Activated T-cell treated with anti-CD3 and anti-CD28 coated beads, Interleukin-2, amount 50 U/mL, for 4 hours (primary cell): ENCODE data around the gene RFX6. TPM values are rescaled to one million over a fixed set of nuclear protein-coding genes. Genes with fewer than 3 reads are reported as not detected.

Experiments
- ATAC-seq, 2 donors: fragments of 200-7000 bp; cut with Tn5 transposase; one replicate each; pipeline ENCODE4 v1.10.0; 2021
- DNase-seq: peaks from one replicate; pipeline ENCODE4 v3.0.0-alpha.2; 2020
- H3K27me3 Mint-ChIP-seq: one replicate; pipeline ENCODE4 v1.8.0; 2021; ENCODE audit warnings: low read depth, mixed read lengths
- H3K36me3 Mint-ChIP-seq: one replicate; pipeline ENCODE4 v1.8.0; 2022; ENCODE audit warnings: mixed read lengths; ENCODE audit not compliant: insufficient read depth
- H3K4me1 Mint-ChIP-seq: one replicate; pipeline ENCODE4 v1.8.0; 2021; ENCODE audit warnings: low read depth, mixed read lengths
- H3K4me3 Mint-ChIP-seq: one replicate; pipeline ENCODE4 v1.8.0; 2021; ENCODE audit warnings: mild to moderate bottlenecking, moderate library complexity, mixed read lengths
- H3K9me3 Mint-ChIP-seq: one replicate; pipeline ENCODE4 v1.8.0; 2021; ENCODE audit warnings: mixed read lengths
- total RNA-seq, 3 donors: library from RNA; stranded (reverse); gene quantifications; one replicate each; pipeline ENCODE4 v1.2.1, GENCODE V29; 2021

Gene RFX6
- total RNA-seq, 3 donors from 2014 or later, result not detected

DNA sequence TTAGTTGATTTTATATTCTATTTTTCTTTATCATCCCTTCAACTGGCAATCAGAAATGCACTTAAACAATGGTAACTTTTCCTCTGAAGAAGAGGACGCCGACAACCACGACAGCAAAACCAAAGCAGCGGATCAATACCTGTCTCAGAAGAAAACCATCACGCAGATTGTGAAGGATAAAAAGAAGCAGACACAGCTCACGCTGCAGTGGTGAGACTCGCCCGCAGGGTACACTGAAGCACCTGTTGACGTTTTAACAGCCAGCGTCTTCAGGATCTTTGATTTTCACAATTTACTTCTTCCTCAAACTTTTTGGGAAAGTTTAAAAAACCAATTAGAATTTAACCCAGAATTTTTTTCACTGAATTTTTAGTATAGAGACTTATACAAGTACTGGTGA, 701 bp downstream of the RFX6 start:
- Mint-ChIP-seq H3K4me3 (no peak overlapping the region), H3K4me1 (peaks cover 11% of the 10 kb centered on the region), H3K36me3 (no peaks in the 10 kb centered on the region), H3K9me3 (no peaks in the 10 kb centered on the region), H3K27me3 (peaks cover 29% of the 10 kb centered on the region)
- DNase-seq (no peak), ATAC-seq (no peak)

DNA sequence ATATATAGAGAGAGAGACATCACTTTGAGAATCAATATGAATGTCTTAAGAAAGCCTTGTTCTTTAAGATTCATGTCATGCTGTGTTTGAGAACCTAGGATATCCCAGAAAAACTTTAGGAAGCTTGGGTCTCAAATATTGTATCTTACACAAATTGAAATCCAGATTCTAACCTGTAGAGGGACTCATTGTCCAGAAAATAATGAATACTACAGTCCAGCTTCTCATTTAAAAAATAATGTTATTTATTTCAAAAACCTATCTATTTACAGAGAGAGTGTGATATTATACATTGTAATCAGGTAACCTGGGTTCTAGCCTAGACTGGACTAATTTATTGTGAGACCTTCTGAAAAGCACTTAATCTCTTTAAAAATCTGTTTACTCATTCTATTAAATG, 4.2 kb downstream of the RFX6 start:
- Mint-ChIP-seq H3K36me3 (no peaks in the 10 kb centered on the region), H3K4me3 (no peak overlapping the region), H3K9me3 (no peaks in the 10 kb centered on the region), H3K4me1 (peaks cover 8% of the 10 kb centered on the region), H3K27me3 (peaks cover 16% of the 10 kb centered on the region)
- DNase-seq (no peak), ATAC-seq (no peak)

DNA sequence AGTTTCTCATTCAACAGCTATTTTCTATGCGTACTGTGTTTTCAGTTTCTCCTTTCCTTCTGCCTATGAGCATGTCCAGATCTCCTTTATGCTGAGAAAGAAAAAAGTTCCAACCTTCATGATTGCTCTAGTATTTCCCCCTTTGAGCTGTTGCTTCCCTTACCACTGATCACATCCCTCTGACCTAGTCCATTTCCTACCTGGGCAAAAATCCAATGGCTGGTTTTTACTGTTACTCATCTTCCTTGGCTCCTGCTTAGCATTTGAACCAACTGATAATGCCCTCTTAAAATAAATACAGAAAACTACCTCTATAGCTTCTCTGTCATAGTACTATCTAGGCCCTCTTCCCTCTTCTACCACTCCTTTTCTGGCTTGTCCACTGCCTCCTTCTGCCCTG, 6.0 kb downstream of the RFX6 start:
- no peak overlapping the region for H3K4me3 Mint-ChIP-seq
- no peak for DNase-seq
- H3K4me1 Mint-ChIP-seq, result no peaks in the 10 kb centered on the region
- H3K36me3 Mint-ChIP-seq, result no peaks in the 10 kb centered on the region
- no peaks in the 10 kb centered on the region for H3K9me3 Mint-ChIP-seq
- H3K27me3 Mint-ChIP-seq, result peaks cover 2% of the 10 kb centered on the region
- ATAC-seq, result no peak

DNA sequence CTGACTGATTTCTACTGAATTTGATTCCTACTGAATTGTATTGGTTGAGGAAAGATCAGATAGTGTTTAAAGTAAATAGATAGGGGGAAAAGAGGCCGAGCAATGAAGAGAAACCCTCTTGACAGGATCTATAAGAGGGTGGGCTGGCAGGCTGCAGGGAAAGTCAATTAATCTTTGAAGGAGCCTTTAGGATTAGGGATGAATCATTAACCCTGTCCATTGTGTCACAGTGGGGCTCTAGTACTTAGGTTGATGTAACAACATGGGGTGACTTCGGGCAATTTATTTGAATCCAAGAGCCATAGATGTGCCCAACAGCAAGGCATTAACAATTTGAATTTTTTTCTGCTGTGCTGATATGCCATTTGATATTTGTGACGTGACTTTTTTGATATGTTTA, 7.5 kb downstream of the RFX6 start:
- no peaks in the 10 kb centered on the region for H3K36me3 Mint-ChIP-seq
- H3K4me1 Mint-ChIP-seq, result no peaks in the 10 kb centered on the region
- no peaks in the 10 kb centered on the region for H3K9me3 Mint-ChIP-seq
- H3K27me3 Mint-ChIP-seq, result no peaks in the 10 kb centered on the region
- no peak for ATAC-seq
- DNase-seq, result no peak
- no peak overlapping the region for H3K4me3 Mint-ChIP-seq

DNA sequence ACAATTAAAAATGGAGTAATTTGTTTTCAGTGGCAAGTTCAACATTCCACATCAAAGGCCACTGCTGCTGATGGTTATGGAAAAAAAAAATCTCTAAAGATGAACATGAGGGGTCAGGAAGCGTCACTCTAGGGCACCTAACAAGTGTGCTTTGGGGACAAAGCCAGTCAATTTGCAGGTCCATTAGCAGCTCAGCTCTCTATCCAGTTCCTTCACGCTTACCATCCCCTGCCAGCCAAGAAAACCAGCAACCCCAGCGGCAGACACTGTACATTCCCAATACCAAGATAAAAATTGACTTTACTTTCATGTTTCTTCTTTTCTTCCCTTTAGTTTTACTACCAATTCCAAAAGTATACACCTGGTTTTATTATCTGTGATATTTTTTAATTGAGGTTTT, 10.1 kb downstream of the RFX6 start:
- ATAC-seq (no peak), DNase-seq (no peak)
- Mint-ChIP-seq H3K27me3 (no peaks in the 10 kb centered on the region), H3K9me3 (no peaks in the 10 kb centered on the region), H3K4me1 (no peaks in the 10 kb centered on the region), H3K36me3 (no peaks in the 10 kb centered on the region), H3K4me3 (no peak overlapping the region)

DNA sequence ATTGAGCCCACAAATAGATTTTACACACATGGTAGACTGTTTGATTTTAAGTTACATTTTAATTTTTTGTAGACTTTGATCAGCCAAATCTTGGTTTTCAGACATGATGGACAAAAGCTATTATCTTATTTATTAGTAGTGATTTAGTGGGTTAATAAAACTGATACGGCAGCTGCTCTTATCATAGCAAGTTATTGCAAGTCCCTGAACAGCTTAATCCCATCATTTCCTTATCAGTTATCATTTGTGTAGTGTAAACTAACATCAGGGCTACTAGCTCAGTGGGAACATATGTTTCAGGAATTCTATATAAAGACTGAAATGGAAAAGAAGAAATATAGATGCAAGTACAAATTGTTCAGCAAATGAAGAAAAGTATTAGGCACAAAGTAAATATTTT, 10.9 kb downstream of the RFX6 start:
- H3K9me3 Mint-ChIP-seq, result no peaks in the 10 kb centered on the region
- H3K27me3 Mint-ChIP-seq, result no peaks in the 10 kb centered on the region
- no peak for ATAC-seq
- no peak for DNase-seq
- H3K36me3 Mint-ChIP-seq, result no peaks in the 10 kb centered on the region
- H3K4me1 Mint-ChIP-seq, result no peaks in the 10 kb centered on the region
- H3K4me3 Mint-ChIP-seq, result no peak overlapping the region

DNA sequence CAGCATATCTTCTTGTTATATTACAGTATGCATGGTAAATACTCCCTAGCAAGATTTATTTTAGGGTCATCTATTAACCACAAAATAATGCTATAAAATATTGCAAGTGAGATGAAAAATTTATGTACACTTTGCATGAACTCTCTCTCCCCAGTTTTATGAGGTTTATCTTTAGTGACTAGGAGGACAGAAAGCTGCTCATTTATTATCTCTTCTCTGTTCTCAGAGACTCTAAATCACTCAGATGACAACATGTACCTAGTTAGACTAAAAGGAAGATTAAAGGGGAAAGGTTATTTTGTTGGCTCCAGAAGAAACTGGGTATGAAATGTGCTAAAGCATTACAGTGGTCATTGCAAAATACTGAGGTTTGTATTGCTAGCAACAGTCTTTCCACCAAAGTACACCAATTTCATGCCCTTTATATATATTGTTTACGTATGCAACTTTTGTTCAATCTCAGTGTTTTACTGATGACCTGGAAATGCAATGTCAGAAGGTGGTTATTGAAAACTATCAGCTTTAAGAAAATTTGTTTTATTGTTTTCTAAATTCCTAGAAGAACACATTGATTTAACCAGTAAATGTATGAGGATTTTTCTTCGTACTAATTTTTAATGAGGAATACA, 11.8 kb downstream of the RFX6 start:
- no peaks in the 10 kb centered on the region for H3K36me3 Mint-ChIP-seq
- H3K9me3 Mint-ChIP-seq, result no peaks in the 10 kb centered on the region
- no peak overlapping the region for H3K4me3 Mint-ChIP-seq
- H3K4me1 Mint-ChIP-seq, result no peaks in the 10 kb centered on the region
- ATAC-seq, result no peak
- H3K27me3 Mint-ChIP-seq, result no peaks in the 10 kb centered on the region
- DNase-seq, result no peak

DNA sequence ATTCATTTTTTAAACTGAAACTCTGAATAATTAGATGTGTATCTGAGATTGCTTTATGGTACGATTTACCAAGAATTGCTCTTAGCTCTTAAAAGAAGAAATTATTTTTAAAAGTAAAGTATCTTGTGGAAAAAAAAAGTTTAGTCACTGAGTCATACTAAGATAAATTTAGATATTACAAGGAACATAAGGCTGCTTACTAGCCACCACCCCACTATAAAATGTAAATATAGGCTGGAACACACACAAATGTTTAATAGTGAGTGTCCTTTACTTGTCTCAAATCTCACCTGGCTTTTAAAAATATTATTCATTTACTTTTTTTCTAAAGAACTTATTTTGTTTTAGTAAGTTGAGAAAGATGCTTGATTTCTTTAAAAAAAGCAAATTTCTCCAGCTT, 17.6 kb downstream of the RFX6 start:
- Mint-ChIP-seq H3K9me3 (no peaks in the 10 kb centered on the region), H3K36me3 (no peaks in the 10 kb centered on the region), H3K4me3 (no peak overlapping the region), H3K27me3 (no peaks in the 10 kb centered on the region), H3K4me1 (no peaks in the 10 kb centered on the region)
- ATAC-seq, result no peak
- DNase-seq, result no peak

DNA sequence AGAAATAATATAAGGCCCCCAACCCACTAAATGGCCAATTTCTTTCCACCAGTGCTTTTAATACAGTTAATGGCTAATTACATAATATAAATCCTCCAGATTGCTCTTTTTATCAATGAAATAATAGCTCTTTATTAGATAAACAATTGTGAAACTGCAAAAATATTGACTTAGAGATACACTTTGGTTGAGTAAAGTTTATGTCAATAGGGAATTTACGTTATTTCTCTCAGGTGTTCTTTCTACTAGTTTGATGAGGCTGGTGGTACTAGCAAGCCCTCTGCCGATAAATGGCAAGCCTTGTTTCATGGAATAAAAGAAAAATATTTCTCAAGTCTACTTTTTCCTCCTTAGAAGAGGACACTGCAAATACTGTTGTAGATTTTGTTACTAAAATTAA, 18.9 kb downstream of the RFX6 start:
- no peaks in the 10 kb centered on the region for H3K9me3 Mint-ChIP-seq
- ATAC-seq (no peak), DNase-seq (no peak)
- H3K4me1 Mint-ChIP-seq, result no peaks in the 10 kb centered on the region
- no peaks in the 10 kb centered on the region for H3K36me3 Mint-ChIP-seq
- H3K4me3 Mint-ChIP-seq, result no peak overlapping the region
- H3K27me3 Mint-ChIP-seq, result no peaks in the 10 kb centered on the region

DNA sequence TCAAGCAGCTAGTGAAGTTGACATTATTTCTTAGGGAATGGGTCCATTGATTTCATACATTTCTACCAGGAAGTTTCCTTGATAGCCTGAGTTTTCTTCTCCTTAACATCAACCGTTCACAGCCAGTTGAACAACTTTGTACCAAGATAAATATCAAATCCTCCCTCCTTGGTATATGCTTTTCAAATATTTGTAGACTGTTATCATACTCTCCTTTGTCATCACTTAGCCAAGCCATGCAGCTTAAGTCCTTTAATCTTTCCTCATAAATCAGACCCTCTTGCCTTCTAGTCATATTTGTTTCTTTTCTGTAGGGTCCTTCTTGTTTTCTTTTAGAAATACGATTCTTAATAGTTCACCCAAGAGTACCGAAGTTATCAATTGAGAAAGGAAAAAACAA, 25.6 kb downstream of the RFX6 start:
- H3K4me3 Mint-ChIP-seq, result no peak overlapping the region
- DNase-seq (no peak), ATAC-seq (no peak)
- H3K9me3 Mint-ChIP-seq, result peaks cover 14% of the 10 kb centered on the region
- no peaks in the 10 kb centered on the region for H3K27me3 Mint-ChIP-seq
- H3K4me1 Mint-ChIP-seq, result no peaks in the 10 kb centered on the region
- no peaks in the 10 kb centered on the region for H3K36me3 Mint-ChIP-seq

DNA sequence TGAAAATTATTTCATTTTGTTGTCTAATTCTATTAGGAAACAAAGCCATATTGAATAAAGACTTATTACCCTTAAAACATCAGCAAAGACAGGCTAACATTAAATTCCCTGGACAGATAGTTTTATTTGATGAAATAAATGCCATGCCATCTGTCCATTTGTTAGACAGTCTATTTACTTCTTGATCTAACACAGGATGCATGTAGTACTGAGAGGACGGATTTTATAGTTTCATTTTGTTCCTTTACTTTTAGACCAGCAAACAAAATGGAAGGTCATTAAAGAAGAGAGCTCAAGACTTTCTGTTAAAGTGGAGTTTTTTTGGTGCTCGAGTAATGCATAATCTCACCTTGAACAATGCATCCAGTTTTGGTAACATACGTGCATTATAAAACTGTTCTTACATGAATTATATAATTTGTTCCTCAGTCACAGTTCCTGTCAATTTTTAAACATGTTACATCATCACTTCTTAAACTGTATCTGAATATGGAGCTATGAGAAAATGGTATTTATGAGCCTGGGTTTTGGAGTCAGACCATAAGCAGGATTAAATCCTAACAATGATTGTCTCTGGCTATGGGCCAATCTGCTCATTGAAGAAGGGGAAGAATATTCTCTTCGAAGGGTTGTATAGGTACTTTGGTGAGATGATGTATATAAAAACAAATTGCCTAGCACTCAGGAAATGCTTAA, 46.0 kb downstream of the RFX6 start:
- H3K27me3 Mint-ChIP-seq, result no peaks in the 10 kb centered on the region
- no peak for ATAC-seq
- H3K9me3 Mint-ChIP-seq, result no peaks in the 10 kb centered on the region
- H3K36me3 Mint-ChIP-seq, result no peaks in the 10 kb centered on the region
- no peak overlapping the region for H3K4me3 Mint-ChIP-seq
- no peak for DNase-seq
- no peaks in the 10 kb centered on the region for H3K4me1 Mint-ChIP-seq

DNA sequence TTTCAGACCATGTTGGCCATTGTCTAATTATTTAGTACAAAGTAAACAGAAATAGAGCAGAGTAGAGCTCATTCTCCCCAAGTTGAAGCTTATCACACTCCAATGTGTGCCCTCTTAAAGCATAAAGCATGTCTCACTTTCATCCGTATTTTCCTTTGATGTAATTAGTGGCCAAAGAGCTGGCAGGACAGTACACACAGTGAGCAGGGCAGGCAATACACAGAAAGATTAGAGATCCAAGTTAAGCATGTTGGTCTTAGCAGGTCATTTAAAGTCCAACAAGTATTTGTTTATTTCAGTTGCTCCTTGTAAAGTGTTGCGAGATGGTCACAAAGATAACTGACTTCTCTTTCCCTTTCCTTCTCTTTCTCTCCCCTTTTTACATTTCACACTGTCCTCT, 47.2 kb downstream of the RFX6 start:
- no peaks in the 10 kb centered on the region for H3K27me3 Mint-ChIP-seq
- no peaks in the 10 kb centered on the region for H3K9me3 Mint-ChIP-seq
- no peaks in the 10 kb centered on the region for H3K36me3 Mint-ChIP-seq
- ATAC-seq (no peak), DNase-seq (no peak)
- H3K4me3 Mint-ChIP-seq, result no peak overlapping the region
- no peaks in the 10 kb centered on the region for H3K4me1 Mint-ChIP-seq

DNA sequence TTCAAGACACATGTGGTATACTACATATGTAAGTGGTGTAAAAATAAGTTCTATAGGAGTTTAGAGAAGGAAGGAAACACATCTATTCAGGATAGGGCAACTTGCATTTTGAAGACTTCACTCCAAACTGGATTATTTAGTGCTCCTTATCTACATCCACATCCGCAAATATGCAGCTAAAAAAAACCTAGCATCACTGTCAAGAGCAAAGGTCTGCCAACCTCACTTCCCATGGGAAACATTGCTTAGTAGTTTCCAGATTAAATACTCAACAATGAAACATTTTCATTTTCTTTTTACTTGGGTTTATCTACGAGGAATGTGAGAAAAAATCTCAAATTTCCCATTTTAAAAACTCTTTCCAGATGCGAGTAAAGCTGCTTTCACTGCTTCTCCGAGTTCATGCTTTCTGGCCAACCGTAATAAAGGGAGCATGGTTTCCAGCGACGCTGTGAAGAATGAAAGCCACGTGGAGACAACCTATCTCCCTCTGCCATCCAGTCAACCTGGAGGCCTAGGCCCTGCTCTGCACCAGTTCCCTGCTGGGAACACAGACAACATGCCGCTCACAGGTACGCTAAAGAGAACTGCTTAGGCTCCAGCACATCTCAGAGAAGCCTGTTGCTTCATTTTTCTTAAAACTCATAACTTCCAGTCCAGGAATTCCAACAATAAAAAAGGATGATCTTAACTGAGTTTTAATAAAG, 48.2 kb downstream of the RFX6 start:
- Mint-ChIP-seq H3K27me3 (no peaks in the 10 kb centered on the region), H3K4me1 (no peaks in the 10 kb centered on the region), H3K36me3 (no peaks in the 10 kb centered on the region), H3K4me3 (no peak overlapping the region), H3K9me3 (no peaks in the 10 kb centered on the region)
- DNase-seq (no peak), ATAC-seq (no peak)

DNA sequence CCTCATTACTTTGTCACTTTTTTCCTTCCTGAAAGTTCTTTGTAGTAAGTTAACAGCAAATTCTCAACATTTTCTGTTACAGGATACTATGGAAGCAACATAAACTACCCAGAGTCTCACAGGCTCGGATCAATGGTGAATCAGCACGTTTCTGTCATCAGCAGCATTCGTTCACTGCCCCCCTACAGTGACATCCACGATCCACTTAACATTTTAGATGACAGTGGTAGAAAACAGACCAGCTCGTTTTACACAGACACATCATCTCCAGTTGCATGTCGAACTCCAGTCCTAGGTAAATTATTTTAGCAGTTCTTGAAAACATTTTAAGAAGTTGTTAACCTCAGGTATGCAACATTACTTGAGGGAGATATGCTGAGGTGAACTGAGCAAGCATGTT, 51.6 kb downstream of the RFX6 start:
- H3K9me3 Mint-ChIP-seq, result no peaks in the 10 kb centered on the region
- no peaks in the 10 kb centered on the region for H3K4me1 Mint-ChIP-seq
- H3K27me3 Mint-ChIP-seq, result no peaks in the 10 kb centered on the region
- no peak for ATAC-seq
- no peak overlapping the region for H3K4me3 Mint-ChIP-seq
- no peaks in the 10 kb centered on the region for H3K36me3 Mint-ChIP-seq
- DNase-seq, result no peak

DNA sequence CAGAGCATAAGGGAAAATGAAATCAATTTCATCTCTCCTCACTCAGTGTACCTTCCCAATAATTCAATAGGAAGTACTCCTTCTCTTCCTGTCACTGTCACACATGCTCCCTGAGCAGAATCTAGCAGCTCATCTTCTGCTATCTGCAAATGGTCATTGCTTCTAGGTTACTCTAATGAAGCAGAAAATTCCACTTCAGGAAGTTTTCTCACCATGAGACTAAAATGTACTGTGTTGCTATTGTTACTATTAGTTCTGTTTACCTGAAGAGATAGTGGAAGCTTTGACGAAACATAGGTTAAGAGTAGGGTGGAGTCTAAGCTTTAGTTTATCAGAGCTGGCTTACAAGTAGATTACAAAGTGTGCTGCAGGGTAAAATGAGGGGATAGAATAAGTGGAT, 52.8 kb downstream of the RFX6 start:
- ATAC-seq, result no peak
- no peaks in the 10 kb centered on the region for H3K36me3 Mint-ChIP-seq

More for the DNA sequence above, 52.8 kb downstream of the RFX6 start:
- no peak for DNase-seq
- no peaks in the 10 kb centered on the region for H3K27me3 Mint-ChIP-seq
- no peaks in the 10 kb centered on the region for H3K4me1 Mint-ChIP-seq
- no peaks in the 10 kb centered on the region for H3K9me3 Mint-ChIP-seq
- H3K4me3 Mint-ChIP-seq, result no peak overlapping the region
